Stimulated activated CD4-positive, alpha-beta T cell treated with anti-CD3 and anti-CD28 coated beads, Interleukin-1b, Interleukin-23, amount 100 ng/mL, for 48 hours (primary cell): Measurements from ENCODE around the gene TECPR2.
"Not testable (repeated sequence)": the region's sequence is repeated elsewhere in the genome, so short reads cannot be mapped to it uniquely, and the experiment has no call there.

ENCODE experiments used
- DNase-seq: peaks from one replicate; pipeline ENCODE4 v3.0.0-alpha.2; 2020

Gene TECPR2

GRCh38 chr14:102362545-102363181 lies at the start of gene TECPR2, which contains the start of gene CINP:
TSS of gene TECPR2 (plus strand) at chr14:102362941. CDS start at chr14:102376722, 13,781 bp downstream.
TSS of gene CINP (minus strand) at chr14:102362890. CDS start at chr14:102362851, 39 bp downstream.
- DNase-seq, result peak; percentile 96

- peak; percentile 82 for DNase-seq
Measured at GRCh38 chr14:102314242-102315011, 48.3 kb upstream of the TECPR2 start.

- DNase-seq, result no peak
Measured at GRCh38 chr14:102315121-102315520, 47.6 kb upstream of the TECPR2 start.

- DNase-seq, result no peak
Measured at GRCh38 chr14:102316338-102316742, 46.4 kb upstream of the TECPR2 start.

- DNase-seq, result peak; percentile 94
Measured at GRCh38 chr14:102316743-102317563, 45.8 kb upstream of the TECPR2 start.

- peak; percentile 51 for DNase-seq
Measured at GRCh38 chr14:102317564-102318248, 45.0 kb upstream of the TECPR2 start.

- no peak for DNase-seq
Measured at GRCh38 chr14:102318781-102319276, 43.9 kb upstream of the TECPR2 start.

GRCh38 chr14:102319351-102320032 lies 43.2 kb upstream of the TECPR2 start, which contains the start of gene ZNF839:
TSS of gene ZNF839 (plus strand) at chr14:102319746. CDS start at chr14:102319766, 20 bp downstream.
- DNase-seq, result peak; percentile 94

- DNase-seq, result peak; percentile 39
Measured at GRCh38 chr14:102320033-102320660, 42.6 kb upstream of the TECPR2 start.

GRCh38 chr14:102320671-102321455 lies 41.9 kb upstream of the TECPR2 start:
- no peak for DNase-seq

- DNase-seq, result no peak
Measured at GRCh38 chr14:102321456-102322422, 41.0 kb upstream of the TECPR2 start.

GRCh38 chr14:102323102-102323501 lies 39.6 kb upstream of the TECPR2 start:
- no peak for DNase-seq

GRCh38 chr14:102325791-102326345 lies 36.9 kb upstream of the TECPR2 start:
- no peak for DNase-seq

- no peak for DNase-seq
Measured at GRCh38 chr14:102326583-102326982, 36.2 kb upstream of the TECPR2 start.

GRCh38 chr14:102329381-102329780 lies 33.4 kb upstream of the TECPR2 start:
- not testable (repeated sequence) for DNase-seq

- no peak for DNase-seq
Measured at GRCh38 chr14:102330806-102331205, 31.9 kb upstream of the TECPR2 start.

- no peak for DNase-seq
Measured at GRCh38 chr14:102333390-102333789, 29.4 kb upstream of the TECPR2 start.

GRCh38 chr14:102333795-102334705 lies 28.7 kb upstream of the TECPR2 start:
- no peak for DNase-seq
